GM12873 (cell line): ENCODE results near the gene UBXN6.

ENCODE experiments used
- TF ChIP-seq, protein P1 (sequence below): IDR thresholded peaks from 2 replicates; pipeline ENCODE4 v1.5.1; 2012; ENCODE audit warnings: low read depth, mild to moderate bottlenecking, moderate library complexity, low read length, control low read depth; ENCODE audit not compliant: insufficient read depth; ENCODE audit errors: missing control alignments

Gene UBXN6

DNA sequence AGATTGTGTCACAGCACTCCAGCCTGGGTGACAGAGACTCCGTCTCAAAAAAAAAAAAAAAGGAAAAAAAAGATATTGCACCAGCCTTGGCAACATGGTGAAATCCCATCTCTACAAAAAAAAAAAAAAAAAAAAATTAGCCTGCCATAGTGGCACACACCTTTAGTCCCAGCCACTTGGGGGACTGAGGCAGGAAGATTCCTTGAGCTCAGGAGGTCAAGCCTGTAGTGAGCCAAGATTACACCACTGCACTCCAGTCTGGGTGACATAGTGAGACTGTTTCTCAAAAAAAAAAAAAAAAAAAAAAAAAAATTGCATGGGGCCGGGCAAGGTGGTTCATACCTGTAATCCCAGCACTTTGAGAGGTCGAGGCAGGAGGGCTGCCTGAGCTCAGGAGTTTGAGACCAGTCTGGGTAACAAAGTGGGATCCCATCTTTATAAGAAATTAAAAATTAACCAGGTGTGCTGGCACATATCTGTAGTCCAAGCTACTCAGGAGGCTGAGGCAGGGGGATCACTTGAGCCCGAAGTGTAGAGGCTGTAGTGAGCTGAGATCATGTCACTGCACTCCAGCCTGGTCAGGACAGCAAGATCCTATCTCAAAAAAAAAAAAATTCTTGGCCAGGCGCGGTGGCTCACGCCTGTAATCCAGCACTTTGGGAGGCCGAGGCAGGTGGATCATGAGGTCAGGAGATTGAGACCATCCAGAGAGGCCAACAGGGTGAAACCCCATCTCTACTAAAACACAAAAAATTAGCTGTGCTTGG, 7.4 kb upstream of the UBXN6 start:
- TF ChIP-seq, protein P1, sequence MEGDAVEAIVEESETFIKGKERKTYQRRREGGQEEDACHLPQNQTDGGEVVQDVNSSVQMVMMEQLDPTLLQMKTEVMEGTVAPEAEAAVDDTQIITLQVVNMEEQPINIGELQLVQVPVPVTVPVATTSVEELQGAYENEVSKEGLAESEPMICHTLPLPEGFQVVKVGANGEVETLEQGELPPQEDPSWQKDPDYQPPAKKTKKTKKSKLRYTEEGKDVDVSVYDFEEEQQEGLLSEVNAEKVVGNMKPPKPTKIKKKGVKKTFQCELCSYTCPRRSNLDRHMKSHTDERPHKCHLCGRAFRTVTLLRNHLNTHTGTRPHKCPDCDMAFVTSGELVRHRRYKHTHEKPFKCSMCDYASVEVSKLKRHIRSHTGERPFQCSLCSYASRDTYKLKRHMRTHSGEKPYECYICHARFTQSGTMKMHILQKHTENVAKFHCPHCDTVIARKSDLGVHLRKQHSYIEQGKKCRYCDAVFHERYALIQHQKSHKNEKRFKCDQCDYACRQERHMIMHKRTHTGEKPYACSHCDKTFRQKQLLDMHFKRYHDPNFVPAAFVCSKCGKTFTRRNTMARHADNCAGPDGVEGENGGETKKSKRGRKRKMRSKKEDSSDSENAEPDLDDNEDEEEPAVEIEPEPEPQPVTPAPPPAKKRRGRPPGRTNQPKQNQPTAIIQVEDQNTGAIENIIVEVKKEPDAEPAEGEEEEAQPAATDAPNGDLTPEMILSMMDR, result no peak

DNA sequence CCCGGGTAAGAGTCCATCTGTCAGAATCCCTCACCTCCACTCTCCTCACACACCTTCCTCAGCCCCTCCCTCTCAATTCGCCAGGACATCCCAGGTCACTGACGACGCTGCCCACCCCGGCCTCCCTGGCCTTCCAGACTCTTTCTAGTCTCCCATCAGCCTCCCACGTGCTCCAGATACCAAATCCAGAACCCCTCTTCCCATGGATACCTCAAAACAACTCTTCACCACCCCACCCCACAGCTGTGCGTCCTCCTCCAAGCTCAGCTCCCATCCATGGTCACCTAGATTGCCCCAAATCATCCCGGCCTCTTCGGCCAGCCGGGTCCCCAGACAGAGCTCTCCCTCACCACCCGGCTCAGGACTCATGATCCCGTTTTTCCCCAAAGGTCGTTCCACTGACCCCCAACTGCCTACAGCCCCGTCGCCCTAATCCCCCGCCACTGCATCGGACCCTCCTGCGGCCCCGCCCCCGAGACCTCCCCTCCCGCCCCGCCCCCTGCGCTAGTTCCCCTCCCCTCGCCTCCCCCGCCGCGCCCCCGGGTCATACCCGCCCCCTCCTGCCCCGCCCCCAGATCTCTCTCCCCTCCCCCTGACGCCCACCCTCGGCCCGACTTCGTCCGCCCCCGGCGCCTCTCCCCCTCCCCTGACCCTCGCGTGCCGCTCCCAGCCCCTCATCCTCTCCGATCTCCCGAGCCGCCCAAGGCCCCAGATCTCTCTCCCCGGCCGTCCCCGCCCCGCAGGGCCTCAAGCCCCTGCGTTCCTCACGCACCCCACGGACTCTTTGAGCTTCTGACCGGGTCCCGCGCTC, 546 bp downstream of the UBXN6 start:
- TF ChIP-seq, protein P1, result no peak

GRCh38 chr19:4456476-4456842, 1.1 kb downstream of the UBXN6 start:
- TF ChIP-seq, protein P1, result no peak

DNA sequence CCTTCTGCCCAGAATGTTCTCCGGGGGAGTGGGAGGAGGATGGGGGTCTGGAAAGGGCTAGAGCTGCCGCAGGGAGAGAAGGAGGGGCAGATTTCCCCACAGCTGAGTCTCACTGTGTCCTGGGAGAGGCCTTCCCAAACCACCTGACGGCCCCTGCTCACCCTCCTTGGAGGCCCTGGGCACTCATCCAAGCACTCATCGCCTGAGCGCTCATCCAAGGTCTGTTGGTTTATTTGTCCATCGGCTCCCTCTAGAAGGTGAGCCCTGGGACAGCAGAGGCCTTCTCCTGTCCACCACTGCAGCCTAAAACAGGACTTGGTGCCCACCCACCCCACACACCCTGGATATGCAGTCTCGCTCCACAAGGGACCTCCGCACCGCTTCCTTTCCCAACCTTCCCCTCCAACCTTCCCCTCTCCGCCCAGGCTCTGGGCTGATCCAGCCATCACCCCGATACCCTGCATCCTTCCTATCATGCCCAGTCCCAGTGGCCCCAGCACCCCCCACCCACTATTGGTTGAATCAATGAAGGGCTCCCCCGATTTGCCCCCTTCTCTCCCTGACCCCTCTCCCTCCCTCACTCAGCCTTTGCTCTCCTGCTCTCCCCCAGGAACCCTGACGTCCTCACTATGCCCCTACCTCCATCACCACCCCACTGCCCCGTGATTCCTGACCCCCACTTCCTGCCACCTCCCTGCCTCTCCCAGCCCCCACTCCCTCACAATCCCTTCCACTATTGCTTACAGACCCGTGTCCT, 1.7 kb downstream of the UBXN6 start:
- TF ChIP-seq, protein P1, result no peak

DNA sequence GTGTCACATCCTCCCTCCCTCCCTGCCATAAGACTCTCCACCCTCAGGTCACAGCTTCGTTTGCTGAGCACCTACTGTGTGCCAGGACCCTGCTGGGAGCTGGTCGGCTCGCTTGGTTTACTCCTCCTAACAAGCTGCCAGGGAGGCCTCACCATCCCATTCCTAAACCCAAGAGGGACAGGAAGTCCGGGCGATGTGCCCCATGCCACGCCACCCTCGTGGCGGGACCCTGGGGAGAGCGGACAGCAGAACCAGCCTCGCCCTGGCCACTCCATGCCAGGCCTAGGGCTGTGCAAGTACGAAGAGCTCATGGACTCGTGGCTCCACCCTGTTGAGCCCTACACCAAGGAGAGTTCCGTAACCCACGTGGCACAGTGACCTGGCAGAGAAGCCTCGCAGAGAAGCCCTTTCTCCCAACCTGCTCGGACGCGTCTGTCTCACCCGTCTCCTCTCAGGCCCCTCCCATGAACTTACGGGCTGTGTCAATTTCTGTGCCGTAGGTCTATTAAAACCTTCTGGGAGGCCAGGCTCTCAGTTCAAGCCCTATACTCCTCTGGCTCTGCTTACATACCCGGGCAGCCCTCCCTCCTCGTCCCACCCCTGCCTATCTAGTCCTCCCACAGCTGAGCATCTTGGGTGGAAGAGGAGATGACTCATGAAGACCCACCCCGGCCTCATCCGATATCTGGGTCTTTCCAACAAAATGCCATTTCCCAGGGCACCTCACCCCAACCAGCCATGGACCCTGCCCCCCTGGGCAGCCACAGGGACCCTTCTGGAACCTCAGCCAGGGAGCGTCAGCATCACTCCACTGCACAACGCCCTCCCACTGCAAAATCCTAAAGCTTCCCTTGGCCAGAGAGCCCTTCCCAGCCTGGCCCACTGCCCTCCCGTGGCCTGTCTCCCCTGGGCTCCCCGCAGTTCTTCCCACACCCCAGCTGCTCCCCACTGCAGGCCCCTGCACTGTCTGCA, 2.6 kb downstream of the UBXN6 start:
- TF ChIP-seq, protein P1, result no peak

DNA sequence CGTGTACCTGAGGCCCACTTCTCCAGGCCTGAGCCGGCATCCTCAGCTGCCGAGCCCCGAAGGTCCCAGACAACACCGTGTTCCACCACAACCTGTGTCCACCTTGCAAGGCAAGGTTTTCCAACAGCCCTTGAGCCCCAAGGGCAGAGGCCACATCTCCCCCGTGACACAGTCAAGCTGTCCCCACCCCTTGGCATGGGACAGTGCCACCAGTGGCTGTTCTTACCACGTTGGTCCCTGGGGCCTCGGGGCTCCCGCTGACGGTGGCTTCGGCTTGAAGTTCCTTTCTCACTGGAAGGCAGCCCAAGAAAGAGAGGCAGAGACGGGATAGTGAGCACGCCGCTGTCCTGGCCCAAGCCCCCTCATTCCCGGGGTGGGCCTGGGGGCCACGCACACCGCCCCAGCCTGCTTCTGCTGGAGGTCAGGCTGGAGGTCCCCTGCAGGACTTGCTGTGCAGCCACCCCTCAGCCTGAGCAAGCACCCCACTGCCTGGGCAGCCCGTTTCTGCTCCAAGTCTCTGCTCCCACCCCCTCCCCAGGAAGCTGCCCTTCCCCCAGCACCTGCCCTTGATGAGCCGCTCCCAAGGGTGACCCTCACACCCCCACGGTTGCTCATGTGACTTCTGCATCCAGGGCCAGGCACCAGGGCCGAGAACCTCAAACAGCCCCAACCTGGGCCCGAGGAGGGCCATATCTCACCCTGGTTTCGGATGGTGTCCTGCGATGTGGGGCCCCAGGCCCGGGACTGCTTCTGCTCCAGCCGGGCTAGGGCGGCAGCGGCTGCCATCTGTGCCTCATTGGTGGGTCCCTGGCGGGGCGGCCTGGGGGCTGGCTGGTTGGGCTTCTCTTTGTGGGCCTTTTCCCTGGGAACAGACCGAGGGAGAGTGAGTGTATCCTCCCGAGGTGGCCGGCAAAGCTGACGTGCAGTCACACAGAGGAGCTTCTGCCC, 4.1 kb downstream of the UBXN6 start:
- TF ChIP-seq, protein P1, result no peak
